Sigmoid colon (tissue), 7 donors: ENCODE data around the gene CSRP2. TPM values are rescaled to one million over a fixed set of nuclear protein-coding genes. Genes with fewer than 3 reads are reported as not detected.

Source experiments
- DNase-seq: peaks from one replicate; pipeline ENCODE4 v3.0.0-alpha.2; 2019
- H3K27ac ChIP-seq, 4 donors: fragments of 200-600 bp; sonication (generic); one replicate each; pipeline ENCODE4 v1.5.1; 2016 to 2019; ENCODE audit warnings: mild to moderate bottlenecking in 1 of 4
- H3K27me3 ChIP-seq, 3 donors: fragments of 200-600 bp; sonication (generic); one replicate each; pipeline ENCODE4 v1.5.1; 2019; ENCODE audit warnings: mild to moderate bottlenecking in 1 of 3
- H3K36me3 ChIP-seq, 4 donors: fragments of 200-600 bp; sonication (generic); one replicate each; pipeline ENCODE4 v1.5.1; 2016 to 2019
- H3K4me1 ChIP-seq, 4 donors: fragments of 200-600 bp; sonication (generic); one replicate each; pipeline ENCODE4 v1.5.1; 2017 to 2019
- H3K4me3 ChIP-seq, 4 donors: fragments of 200-600 bp; sonication (generic); one replicate each; pipeline ENCODE4 v1.5.1; 2017 to 2019; ENCODE audit warnings: mild to moderate bottlenecking in 2 of 4, moderate library complexity in 1 of 4
- H3K9me3 ChIP-seq, 4 donors: fragments of 200-600 bp in 3 of 4; sonication (generic) in 3 of 4; one replicate each; pipeline versions ENCODE4 v1.5.1 to v1.6.1; 2013 to 2019
- EP300 ChIP-seq, 4 donors: sonication (generic); formaldehyde crosslinking; IDR thresholded peaks; one replicate each; pipeline ENCODE4 v1.6.1; 2017; ENCODE audit warnings: antibody characterized with exemption in 4 of 4
- POLR2A ChIP-seq, 2 donors: fragments of 450-650 bp; IDR thresholded peaks; one replicate each; pipeline ENCODE4 v1.6.1; 2016; ENCODE audit warnings: antibody characterized with exemption in 2 of 2, mild to moderate bottlenecking in 2 of 2, moderate library complexity in 2 of 2
- POLR2AphosphoS5 ChIP-seq, 4 donors: sonication (generic); formaldehyde crosslinking; IDR thresholded peaks; one replicate each; pipeline ENCODE4 v1.6.1; 2017; ENCODE audit warnings: antibody characterized with exemption in 4 of 4
- WGBS, 2 donors: extraction: QIAGEN DNeasy Blood & Tissue Kit; methylation state at CpG; one replicate each; pipeline ENCODE4 v1.1.7; 2013; 5-methylcytosine and 5-hydroxymethylcytosine counted together
- intact Hi-C: fragments of 100-400 bp; cut with DNase I; formaldehyde crosslinking; loops from one replicate; pipeline ENCODE4 v1.15.1; 2023
- polyA plus RNA-seq, 3 donors: library from polyadenylated mRNA; stranded (reverse); fragments of 200-250 nt; gene quantifications; one replicate each; pipeline ENCODE4 v1.2.3, GENCODE V29; 2013
- total RNA-seq, 4 donors: library from RNA; depleted of rRNA; stranded (reverse); fragments of >200 nt; gene quantifications; one replicate each; pipeline ENCODE4 v1.1.0, GENCODE V29; 2016
- TF ChIP-seq, protein P1 (sequence below), 4 experiments: fragments of 450-650 bp in 3 of 4; fragments of 200-600 bp in 1 of 4; IDR thresholded peaks; one replicate each; pipeline ENCODE4 v1.5.1; 2016 to 2019; ENCODE audit warnings: antibody characterized with exemption in 4 of 4, mild to moderate bottlenecking in 3 of 4, moderate library complexity in 2 of 4
- donor health status: healthy with polysubstance abuse.
- donor health status: Bipolar disorder and iron deficiency.
- donor health status: healthy.

Gene CSRP2
- total and polyA plus RNA-seq, 7 donors, result 3.2 to 46.2 (median 12.7) TPM

DNA sequence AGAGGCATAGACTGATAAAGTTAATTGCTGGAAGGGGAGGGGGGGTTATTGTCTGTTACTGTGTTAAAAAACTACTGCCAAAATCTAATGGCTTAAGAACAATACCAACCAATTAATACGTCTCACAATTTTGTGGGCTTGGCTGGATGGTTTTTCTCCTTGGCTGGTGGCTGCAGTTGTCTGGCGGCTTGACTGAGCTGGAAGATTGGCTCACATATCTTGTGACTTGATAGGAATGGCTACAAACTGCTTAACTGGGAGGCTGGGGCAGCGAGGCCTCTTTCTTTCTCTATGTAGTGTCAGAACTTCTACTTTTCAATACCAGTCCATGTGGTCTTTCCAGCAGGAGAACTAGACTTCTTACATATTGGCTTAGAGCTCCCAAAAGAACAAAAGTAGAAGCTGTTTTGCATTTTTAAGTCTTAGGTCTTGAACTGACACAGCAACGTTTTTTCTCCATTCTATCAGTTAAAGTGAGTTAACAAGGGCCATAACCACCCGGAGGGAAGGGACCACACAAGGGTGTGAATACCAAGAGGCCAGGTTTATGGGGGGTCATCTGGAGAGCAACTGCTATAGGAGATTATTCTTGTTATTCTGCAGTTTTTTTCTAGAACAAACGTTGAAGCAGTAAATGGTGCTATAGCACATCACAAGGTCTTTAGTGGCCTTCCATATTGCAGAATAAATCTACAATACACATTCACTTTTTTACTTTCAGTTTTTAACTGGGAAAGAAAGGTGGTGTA is 68.0 kb downstream of the CSRP2 start:
- intact Hi-C loops, result no loop called here
- H3K27ac ChIP-seq, result no peak overlapping the region
- WGBS, 2 donors, result 52 to 63% methylated on average over 6 of the region's 6 CpGs
- no peaks in the 10 kb centered on the region for H3K27me3 ChIP-seq
- H3K4me1 ChIP-seq, result peaks cover 0 to 3% (median 0%) of the 10 kb centered on the region in 4 donors
- DNase-seq, result no peak
- TF ChIP-seq POLR2AphosphoS5 (IDR thresholded peaks at IDR 0.05) (no peak), POLR2A (IDR thresholded peaks at IDR 0.05) (no peak), EP300 (IDR thresholded peaks at IDR 0.05) (no peak)
- TF ChIP-seq, protein P1, sequence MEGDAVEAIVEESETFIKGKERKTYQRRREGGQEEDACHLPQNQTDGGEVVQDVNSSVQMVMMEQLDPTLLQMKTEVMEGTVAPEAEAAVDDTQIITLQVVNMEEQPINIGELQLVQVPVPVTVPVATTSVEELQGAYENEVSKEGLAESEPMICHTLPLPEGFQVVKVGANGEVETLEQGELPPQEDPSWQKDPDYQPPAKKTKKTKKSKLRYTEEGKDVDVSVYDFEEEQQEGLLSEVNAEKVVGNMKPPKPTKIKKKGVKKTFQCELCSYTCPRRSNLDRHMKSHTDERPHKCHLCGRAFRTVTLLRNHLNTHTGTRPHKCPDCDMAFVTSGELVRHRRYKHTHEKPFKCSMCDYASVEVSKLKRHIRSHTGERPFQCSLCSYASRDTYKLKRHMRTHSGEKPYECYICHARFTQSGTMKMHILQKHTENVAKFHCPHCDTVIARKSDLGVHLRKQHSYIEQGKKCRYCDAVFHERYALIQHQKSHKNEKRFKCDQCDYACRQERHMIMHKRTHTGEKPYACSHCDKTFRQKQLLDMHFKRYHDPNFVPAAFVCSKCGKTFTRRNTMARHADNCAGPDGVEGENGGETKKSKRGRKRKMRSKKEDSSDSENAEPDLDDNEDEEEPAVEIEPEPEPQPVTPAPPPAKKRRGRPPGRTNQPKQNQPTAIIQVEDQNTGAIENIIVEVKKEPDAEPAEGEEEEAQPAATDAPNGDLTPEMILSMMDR (IDR thresholded peaks at IDR 0.05), result no peak
- H3K4me3 ChIP-seq, result no peak overlapping the region
- H3K36me3 ChIP-seq, result peaks cover 0 to 71% (median 18%) of the 10 kb centered on the region in 4 donors
- H3K9me3 ChIP-seq, result no peaks in the 10 kb centered on the region

Other genes with a start within 250 kb of the CSRP2 start
- gene ZDHHC17, start 114.9 kb downstream of the CSRP2 start, total RNA-seq, result 10 to 100 TPM; 38.6 to 54.3 (median 49.1) TPM
- gene ZDHHC17, start 114.9 kb downstream of the CSRP2 start, polyA plus RNA-seq, result 1 to 10 TPM in 2 of 3 donors, under 1 TPM in 1; 0.92 to 8.2 (median 5.4) TPM
- gene E2F7, start 186.6 kb upstream of the CSRP2 start, total RNA-seq, result under 1 TPM in 1 of 4 donors, not detected in 3; 0.14 TPM
- 1 to 10 TPM in 1 of 3 donors, under 1 TPM in 1, not detected in 1; 0.23 to 1.2 TPM for gene E2F7, start 186.6 kb upstream of the CSRP2 start, polyA plus RNA-seq